HG02885 (cell line): ENCODE measurements around the gene FANCE.
"Not testable (repeated sequence)": the region's sequence is repeated elsewhere in the genome, so short reads cannot be mapped to it uniquely, and the experiment has no call there.

ENCODE experiments used
- ATAC-seq: cut with Tn5 transposase; IDR thresholded peaks from one replicate; pipeline ENCODE4 v1.9.1; 2021; ENCODE audit warnings: mild to moderate bottlenecking; ENCODE audit not compliant: unreplicated experiment, poor library complexity

Gene FANCE

DNA sequence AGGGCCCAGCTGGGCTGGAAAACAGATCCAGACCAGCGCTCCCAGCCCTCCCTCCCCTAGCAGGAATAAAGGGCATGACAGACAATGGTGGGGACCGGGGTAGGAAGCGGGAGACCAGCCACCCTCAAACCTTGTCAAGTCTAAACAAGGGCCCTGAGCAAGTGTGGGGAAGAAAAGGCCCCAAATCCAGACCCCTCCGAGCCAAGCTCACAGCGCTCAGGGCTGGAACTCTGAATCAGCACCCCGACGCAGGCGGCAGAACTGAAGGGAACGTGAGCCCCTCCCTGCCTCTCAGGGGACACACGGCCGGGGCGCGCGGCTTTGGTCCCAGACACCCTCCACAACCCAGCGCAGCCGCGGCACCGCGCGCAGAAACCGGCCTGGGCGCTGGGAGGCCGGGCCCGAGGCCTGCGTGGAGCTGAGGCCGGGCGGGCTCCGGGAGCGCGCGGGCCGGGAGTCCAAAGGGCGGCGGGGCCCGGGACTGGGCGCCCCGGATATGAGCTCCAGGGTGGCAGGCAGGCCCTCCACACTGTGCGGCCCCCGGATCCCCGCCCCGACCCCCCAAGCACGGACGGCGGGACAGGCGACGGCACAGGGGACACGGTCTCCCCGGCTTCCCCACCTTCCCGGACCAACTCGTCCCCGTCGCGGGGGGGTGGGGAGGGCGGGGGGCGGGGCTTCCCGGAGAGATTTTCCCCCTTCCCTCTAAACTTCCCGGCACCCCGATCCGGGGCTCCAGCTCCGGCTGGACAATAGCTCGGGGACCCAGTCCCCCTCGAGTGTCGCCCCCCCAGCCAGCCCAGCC, 44.1 kb downstream of the FANCE start:
- no peak for ATAC-seq

DNA sequence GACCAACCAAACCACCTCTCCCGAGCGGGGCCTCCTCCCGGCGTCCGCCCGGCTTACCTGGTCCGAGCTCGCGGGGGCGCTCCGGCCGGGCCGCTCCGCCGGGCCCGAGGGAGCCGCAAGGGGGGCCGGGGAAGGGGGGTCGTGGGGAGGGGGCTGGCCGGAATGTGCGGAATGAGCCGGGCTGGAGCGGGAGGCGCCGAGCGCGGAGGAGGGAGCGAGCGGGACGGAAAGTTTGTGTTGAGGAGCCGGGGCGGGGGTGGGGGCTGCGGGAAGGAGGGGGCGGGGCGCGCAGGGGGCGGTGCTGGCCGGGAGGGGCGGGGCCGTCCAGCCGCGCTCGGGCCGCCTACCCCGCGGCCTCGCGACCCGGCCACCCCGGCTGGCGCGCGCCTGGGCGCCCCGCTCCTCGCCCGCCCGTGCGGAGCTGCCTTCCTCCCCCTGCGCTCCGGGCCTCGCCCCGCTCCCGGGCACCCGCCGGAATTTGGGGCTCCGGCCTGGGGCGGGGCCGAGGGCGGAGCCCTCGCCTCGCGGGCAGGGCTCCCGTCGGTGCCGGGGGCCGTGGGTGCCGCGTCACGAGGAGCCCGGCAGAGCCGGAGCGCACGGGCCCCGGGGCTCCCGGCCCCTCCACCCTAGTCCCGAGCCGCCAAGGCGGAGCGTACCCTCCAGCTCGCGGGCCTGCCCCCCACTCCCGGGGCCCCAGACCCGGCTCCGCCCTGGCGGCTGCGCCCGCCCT, 44.9 kb downstream of the FANCE start, which contains the start of gene TEAD3:
TEAD3 (minus strand) TSS at position 239 of the 730 bp plus-strand sequence.
- peak; percentile 42 for ATAC-seq

DNA sequence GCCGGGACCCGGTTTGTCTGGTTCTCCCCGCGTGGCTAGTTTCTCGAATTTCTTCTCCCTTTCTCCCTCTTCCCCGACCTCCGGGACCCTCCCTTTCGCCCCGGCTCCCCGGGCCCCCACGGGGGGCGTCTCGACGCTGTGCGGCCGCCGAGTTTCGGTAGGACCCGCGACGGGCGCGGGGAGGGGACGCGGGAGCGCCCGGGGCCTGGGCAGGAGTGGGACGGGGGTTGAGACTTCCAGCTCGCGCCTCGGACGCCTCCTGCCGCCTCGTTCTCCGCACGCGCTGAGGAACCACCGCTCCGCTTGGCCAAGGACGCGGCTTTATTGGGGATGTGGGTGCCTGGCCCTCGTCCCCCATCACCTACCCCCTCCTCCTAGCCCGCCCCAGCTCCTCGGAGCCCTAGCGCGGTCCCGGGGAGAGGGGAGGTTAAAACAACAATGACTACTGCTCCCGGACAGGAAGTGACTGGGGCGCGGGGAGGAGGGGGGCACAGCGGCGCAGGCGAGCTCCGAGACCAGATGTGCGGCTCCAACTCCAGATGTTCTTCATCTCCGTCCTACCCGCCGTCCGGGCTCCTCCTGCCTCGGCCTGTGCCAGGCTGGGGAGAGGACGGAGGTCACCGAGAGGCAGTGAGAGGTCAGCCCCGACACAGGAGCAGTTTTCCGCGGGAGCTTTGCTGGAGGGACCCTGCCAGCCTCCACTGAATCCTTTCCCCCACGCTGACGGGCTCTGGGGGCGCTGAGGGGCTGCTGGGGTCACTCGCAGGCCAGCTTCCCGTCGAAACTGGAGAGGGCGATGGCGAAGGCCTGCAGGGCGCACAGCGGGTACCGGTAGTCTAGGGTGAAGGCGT, 45.7 kb downstream of the FANCE start:
- ATAC-seq = no peak

DNA sequence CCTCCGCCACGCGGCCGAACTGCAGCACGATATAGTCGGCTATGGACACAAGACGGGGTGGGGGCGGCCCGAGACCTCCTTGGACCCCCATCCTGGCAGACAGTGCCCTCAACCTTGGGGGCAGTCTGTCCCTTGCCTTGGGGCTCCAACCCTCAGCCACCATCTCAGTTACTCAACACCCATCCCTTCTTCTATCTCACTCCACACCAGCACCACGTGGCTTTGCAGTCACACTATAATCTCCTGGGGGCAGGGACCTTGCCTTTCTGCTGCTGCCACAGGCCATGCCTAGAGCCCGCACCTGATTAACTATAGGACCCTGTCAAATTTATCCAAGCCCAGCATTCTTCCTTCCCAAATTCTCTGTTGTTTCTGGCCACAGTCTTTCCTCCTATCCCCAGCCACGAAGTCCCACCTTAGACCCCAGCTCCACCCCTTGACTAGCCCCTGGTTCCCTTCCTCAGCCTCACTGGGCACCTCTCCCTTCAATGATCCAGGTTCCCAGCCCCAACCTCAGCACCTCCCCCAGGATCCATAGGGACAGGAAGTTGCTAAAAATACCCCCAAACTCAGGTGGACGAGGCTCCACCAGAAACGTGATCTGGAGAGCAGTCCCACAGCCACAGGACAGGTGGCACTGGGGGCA, 46.4 kb downstream of the FANCE start:
- no peak for ATAC-seq

DNA sequence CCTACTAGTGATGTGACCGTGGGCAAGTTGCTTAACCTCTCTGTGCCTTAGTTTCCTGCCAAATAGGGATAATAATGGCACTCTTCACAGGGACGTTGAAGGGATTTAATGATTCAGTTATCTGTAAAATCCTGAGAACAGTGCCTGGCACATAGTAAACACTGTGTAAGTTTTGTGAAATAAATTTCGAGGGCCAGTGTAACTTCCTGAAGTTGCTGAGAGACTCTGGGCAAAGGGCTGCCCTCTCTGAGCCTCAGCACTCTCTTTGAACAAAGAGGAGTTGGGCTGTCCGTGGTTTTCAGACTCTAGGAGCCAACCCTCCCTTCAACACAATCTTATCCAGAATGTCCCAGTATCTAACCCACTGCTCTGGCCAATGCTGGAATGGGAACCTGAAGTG, 47.2 kb downstream of the FANCE start:
- no peak for ATAC-seq

DNA sequence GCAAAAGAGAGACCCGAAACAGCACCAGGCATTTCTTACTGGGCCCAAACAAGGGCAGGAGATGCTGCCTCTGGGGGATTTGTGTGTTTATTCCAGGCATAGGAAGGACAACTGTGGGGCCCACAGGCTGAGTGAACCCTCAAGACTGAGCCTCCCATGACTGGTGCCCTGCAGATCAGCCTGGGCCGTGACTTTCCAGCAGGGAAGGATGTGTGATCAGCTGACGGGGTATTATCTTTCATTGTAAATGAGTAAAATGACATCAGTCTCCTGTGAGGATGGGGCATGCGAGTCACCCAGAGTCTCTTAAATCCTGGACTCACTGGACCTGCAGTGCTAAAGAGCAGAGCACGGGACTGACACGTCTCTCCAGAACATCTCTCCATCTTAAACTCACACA, 48.6 kb downstream of the FANCE start:
- no peak for ATAC-seq

DNA sequence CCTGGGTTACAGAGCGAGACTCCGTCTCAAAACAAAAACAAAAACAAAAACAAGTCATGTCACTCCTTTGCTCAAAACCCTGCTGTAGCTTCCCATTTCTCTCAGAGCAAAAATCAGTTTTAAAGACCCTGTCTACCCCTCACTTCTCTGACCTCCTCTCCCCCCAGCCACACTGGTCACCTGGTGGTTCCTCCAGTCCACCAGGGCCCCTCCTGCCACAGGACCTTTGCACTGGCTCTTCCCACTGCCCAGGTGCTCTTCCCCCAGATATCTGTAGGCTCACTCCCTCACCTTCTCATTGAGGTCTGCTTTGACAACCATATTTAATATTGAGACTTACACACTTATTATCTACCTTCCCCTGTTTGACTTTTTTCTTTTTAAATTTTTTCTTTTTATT, 49.6 kb downstream of the FANCE start:
- ATAC-seq = no peak

DNA sequence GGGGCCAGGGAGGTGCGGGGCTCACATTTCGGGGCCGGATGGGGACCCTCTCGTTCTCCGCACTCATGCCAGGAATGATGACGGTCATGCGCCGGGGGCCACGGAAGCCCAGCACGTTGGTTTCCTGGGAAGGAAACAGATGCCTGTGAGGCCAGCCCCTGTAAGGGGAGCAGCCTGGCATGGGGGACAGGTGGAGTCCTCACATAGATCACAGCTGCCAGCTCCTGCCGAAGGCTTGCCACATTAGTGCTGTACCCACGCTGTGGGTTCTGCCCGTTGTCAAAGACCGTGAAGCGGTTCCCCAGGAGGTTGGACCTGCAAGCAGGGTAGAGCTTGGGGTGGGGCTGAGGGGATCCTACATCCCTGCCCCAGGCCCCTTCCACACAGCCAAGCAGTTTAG, 51.4 kb downstream of the FANCE start:
- ATAC-seq = no peak

DNA sequence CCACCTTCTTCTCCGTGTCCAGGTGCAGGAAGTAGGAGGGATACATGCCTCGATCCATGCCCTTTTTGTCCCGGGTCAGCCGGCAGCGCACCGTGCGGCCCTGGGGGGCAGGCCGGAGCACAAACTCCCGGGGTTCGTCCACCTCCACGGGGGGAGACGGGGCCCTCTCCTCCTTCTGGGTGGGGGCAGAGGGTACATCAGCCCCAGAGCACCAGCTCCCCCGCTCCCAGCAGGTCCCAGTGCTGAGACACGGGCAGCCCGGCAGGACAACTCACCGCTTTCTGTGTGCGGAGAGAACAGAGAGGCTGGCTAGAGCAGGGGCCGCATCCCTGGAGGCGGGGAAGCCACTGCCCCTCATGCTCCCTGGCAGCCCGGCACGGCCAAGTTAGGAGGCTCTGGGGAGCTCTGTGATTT, 53.9 kb downstream of the FANCE start:
- ATAC-seq = no peak

DNA sequence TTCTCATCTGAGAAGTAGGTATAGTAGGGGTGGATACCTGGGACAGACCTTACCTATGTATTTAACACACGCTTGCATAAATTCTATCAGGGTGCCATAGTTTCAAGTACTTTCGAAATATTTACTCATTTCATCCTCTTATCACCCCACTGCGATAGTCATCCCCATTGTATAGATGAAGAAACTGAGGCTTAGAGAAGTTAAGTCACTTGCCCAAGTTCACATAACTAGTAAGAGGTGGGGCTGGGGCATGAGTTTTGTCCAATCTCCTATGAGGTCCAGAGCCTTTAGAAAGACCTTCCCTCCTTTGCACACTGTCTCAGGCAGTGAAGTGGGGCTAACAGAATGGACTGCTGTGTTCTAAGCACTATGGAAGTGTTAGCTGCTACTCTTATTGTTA, 54.4 kb downstream of the FANCE start:
- ATAC-seq = no peak

DNA sequence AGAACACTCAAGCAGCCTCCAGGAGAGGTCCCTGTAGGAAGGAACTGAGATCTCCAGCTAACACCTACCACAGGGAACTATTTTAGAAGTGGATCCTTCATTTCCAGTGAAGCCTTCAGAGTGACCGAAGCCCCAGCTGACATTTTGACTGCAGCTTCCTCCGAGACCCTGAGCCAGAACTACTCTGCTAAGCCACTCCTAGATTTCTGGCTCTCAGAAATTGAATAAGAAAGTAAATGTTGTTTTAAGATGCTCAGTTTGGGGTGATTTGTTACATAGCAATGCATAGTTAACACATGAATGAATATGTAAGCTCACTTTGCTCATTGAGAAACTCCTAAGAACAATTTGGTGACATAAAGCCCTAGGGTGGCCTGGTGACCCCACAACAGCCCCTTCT, 55.1 kb downstream of the FANCE start:
- ATAC-seq = no peak

DNA sequence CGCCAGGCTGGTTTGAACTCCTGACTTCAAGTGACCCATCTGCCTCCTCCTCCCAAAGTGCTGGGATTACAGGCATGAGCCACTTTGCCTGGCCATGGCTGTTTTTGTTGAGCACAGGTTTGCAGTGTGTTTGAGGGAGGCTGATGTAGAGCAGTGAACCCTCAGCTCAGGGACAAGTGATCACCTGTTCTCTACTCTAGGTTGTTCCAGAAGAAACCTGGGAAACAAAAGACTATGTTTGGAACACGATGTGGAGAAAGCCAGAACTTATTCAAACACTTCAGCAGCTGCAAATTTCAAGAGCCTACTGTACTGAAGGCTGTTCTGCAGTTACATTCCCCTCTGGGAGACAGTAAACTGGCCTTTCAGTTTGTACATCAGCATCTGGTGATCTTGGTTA, 55.9 kb downstream of the FANCE start:
- ATAC-seq = no peak

DNA sequence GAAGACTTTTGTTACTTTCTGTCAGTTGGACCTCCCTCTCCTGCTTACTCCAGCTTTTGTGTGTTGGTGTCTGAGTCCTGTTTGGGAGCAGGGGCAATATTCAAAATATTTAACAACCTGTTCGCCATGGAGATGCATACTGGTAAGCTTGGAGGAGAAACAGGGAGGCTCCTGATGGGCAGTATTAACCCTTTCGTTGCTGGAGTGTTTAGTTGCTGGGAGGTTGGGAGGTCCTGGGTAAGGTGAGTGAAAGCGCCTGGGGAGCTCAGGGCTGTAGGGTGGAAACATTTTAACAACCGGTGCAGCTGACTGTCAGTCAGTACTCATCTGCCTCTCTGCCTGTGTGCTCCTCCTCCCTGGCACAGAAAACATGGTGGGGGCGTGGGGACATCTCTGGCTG, 56.4 kb downstream of the FANCE start:
- ATAC-seq = no peak

DNA sequence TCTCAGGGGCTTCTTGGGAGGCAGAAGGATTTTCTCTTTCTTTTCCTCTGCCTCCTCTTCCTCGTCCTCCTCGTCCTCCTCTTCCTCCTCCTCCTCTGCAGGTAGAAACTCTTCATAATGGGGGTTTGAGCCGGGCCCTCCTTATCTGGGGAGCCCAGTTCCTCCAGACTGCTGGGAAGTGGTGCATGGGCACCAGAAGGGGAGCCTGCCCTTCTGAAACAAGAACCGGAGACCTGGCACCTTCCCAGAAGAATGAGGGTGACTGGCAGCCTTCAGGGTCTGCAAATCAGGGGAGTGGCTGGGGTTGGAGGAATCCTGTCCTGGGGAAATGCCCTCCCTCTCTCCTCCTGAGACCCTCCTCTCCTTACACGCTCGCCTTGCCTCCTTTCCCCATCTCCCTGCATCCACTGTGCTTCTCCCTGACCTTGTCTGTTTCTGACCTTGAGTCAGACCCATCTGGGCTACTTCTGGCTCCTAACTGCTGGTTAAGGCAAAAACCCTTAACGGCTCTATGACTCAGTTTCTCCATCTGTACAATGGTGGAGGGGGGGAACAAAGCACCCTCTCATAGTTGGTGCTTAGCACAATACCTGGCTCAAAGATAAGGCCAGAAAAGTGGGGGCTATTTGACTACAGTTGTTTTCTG, 58.9 kb downstream of the FANCE start:
- ATAC-seq = no peak

DNA sequence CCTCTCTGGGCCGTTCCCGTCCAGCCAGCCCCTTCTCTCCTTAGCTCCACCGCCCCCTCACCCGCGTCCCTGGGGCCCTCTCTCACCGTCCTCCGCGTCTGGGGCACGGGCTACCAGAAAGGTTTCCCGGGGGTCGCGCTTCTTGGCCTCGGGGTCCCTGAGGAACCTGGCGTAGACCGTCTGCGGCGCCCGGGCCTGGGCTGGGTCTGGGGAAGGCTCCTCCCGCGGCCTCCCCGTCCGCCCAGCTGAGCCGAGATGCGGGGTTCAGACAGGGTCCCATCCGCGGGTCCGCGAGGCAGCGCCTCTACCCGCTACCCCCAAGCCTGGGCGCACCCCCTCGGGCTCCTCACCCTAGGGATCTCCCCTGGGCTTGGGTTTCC, 59.4 kb downstream of the FANCE start:
- no peak for ATAC-seq

DNA sequence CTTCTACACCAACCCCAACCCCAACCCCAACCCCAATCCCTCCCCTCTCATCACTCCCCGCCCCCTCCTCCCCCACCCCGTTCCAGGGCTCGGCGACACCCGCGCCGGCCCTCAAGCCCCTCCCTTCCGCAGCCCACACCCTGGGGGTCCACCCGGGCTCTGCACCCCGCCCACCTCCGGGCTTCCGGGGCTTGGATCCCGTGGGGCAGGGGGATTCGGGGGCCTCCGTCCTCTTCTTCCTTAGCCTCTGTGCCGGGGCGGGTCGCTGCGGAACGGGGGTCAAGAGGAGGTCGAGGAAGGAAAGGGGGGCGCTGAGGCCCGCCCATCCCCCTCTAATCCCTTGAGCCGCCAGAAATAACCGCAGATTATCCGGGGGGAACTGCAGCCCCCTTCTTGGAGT, 59.9 kb downstream of the FANCE start:
- ATAC-seq = no peak

DNA sequence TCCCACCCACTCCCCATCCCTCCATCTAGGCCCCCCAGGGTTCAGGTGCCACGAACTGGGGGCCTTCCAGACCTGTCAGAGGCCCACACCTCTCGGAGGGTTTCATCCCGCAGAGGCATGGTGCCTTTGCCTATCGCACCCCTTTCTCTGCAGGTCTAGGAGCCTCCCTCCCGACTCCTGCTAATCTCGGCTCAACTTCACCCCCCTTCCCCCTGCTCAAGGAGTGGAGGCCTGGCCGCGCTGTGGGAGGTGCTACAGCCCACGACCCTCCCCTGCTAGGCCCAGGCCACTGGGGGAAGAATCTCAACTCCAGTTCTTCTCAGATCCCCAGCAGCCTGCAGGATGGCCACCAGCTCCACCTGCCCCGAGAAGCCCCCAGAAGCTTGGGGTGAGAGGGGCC, 60.6 kb downstream of the FANCE start, which contains the start of gene TULP1:
TULP1 (minus strand) TSS at position 157 of the 400 bp plus-strand sequence; CDS start at position 119, 38 bp downstream.
- ATAC-seq = no peak

DNA sequence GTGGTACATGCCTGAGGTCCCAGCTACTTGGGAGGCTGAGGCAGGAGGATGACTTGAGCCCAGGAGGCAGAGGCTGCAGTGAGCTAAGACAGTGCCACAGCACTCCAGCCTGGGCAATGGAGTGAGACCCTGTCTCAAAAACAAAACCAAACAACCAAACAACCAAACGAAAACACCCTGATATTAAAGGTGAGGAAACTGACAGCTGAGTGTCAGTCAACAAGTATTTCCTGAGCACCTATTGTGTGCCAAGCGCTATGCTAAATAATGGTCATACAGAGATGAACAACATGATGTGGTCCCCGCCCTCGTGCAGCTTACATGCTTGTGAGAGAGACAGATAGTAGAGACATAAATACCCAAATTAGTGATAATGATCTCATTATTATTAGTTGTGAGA, 62.4 kb downstream of the FANCE start:
- ATAC-seq = no peak

DNA sequence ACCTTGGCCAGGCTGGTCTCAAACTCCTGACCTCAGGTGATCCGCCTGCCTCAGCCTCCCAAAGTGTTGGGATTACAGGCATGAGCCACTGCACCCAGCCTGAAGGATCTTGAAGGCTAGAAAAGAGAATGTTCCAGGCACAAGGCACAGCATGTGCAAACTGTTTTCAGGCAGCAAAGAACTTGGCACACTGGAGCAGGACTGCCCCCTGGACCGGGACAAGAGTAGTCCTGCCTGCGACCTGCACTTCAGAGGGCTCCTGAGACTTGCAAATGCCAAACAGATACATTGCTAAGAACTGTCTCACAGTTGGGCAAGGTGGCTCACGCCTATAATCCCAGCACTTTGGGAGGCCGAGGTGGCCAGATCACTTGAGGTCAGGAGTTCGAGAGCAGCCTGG, 63.8 kb downstream of the FANCE start:
- ATAC-seq = not testable (repeated sequence)
